Heart left ventricle (tissue), 16 donors: Measurements from ENCODE around the gene APLF. TPM values are rescaled to one million over a fixed set of nuclear protein-coding genes. Genes with fewer than 3 reads are reported as not detected.

ENCODE experiments used
- ATAC-seq, 4 donors: fragments of 200-7000 bp; cut with Tn5 transposase; one replicate each; pipeline ENCODE4 v1.9.1; 2020 to 2022; ENCODE audit warnings: moderate library complexity in 4 of 4, mild to moderate bottlenecking in 3 of 4, moderate number of reproducible peaks in 1 of 4
- DNase-seq, 5 donors: peaks; one replicate each; pipeline ENCODE4 v3.0.0-alpha.2; 2020
- H3K27ac ChIP-seq, 12 donors: fragments of 200-600 bp; sonication (generic) in 4 of 12; one replicate each; pipeline versions ENCODE4 v1.5.0 to v1.8.0; 2016 to 2022; ENCODE audit warnings: mild to moderate bottlenecking in 2 of 12
- H3K27me3 ChIP-seq, 9 donors: fragments of 200-600 bp; sonication (generic) in 2 of 9; one replicate each; pipeline versions ENCODE4 v1.5.1 to v1.8.0; 2016 to 2022; ENCODE audit warnings: mild to moderate bottlenecking in 3 of 9
- H3K36me3 ChIP-seq, 9 donors: fragments of 200-600 bp; sonication (generic) in 2 of 9; one replicate each; pipeline versions ENCODE4 v1.5.0 to v1.8.0; 2018 to 2022; ENCODE audit warnings: mild to moderate bottlenecking in 2 of 9
- H3K4me1 ChIP-seq, 12 donors: fragments of 200-600 bp; sonication (generic) in 4 of 12; one replicate each; pipeline versions ENCODE4 v1.5.0 to v1.8.0; 2016 to 2022; ENCODE audit warnings: mild to moderate bottlenecking in 3 of 12
- H3K4me3 ChIP-seq, 12 donors: fragments of 200-600 bp; sonication (generic) in 4 of 12; one replicate each; pipeline versions ENCODE4 v1.5.0 to v1.8.0; 2017 to 2022; ENCODE audit warnings: mild to moderate bottlenecking in 9 of 12, moderate library complexity in 4 of 12
- H3K9me3 ChIP-seq, 12 donors: fragments of 200-600 bp; sonication (generic) in 4 of 12; one replicate each; pipeline versions ENCODE4 v1.5.0 to v1.8.0; 2016 to 2022; ENCODE audit warnings: mild to moderate bottlenecking in 1 of 12
- CTCF ChIP-seq, 12 donors: fragments of 200-600 bp; sonication (generic) in 4 of 12; IDR thresholded peaks; one replicate each; pipeline versions ENCODE4 v1.5.0 to v1.8.0; 2018 to 2022; ENCODE audit warnings: antibody characterized with exemption in 12 of 12, mild to moderate bottlenecking in 5 of 12
- POLR2A ChIP-seq, 2 donors: fragments of 450-650 bp; IDR thresholded peaks; one replicate each; pipeline ENCODE4 v1.6.1; 2017; ENCODE audit warnings: antibody characterized with exemption in 2 of 2, mild to moderate bottlenecking in 2 of 2, moderate library complexity in 2 of 2
- WGBS, 4 donors: extraction: QIAGEN DNeasy Blood & Tissue Kit in 2 of 4; methylation state at CpG; one replicate each; pipeline versions ENCODE4 v1.1.5 to v1.1.7; 2013 to 2018; 5-methylcytosine and 5-hydroxymethylcytosine counted together
- intact Hi-C, 10 donors: fragments of 100-400 bp; cut with DNase I; formaldehyde crosslinking; loops; one replicate each; pipeline versions ENCODE4 v1.11.1 to v1.14.2; 2022
- polyA plus RNA-seq, 2 donors: library from polyadenylated mRNA; stranded (reverse); fragments of 200-250 nt; gene quantifications; one replicate each; pipeline ENCODE4 v1.2.3, GENCODE V29; 2013
- total RNA-seq, 9 donors: library from RNA; depleted of rRNA in 2 of 9; stranded (reverse); fragments of >200 nt in 2 of 9; fragmentation: NEBNext Ultra II Directional in 3 of 9; extraction: Animal tissue kit (Norgen Biotek cat#: 25700) in 3 of 9; gene quantifications; one replicate each; pipeline versions ENCODE4 v1.1.0 to v1.2.4, GENCODE V29; 2016 to 2023
- donor health status: ischemic (EF 13 %, LVEDD 7.1; RV severe dilation, severe dysfunction).
- donor health status: healthy with polysubstance abuse.
- donor health status: DM: no; HTN: yes; CAD: no.
- donor health status: DM: no; HTN: no; CAD: no.
- donor health status: ischemic (EF 25% LVEDD 6.9; RV normal size, moderate dysfunction).
- donor health status: ischemic (EF 25% LVEDD 5.7; RV mildly dilated, moderate dysfunction).
- donor health status: healthy.
- donor health status: DM: yes; HTN: yes; CAD: no.
- donor health status: ischemic (EF 35%, LVEDD 5.7; RV mildly dilated, moderate dysfunction).
- donor health status: nonischemic (EF 11% LVEDD 7.7; RV severe dilation, severe dysfunction).
- donor health status: DM: yes; HTN: yes; CAD: no.
- donor health status: PGD.
- donor health status: ischemic (EF 29% LVEDD 5.4; RV normal size, mild dysfunction).
- donor health status: nonischemic (EF 23%, LVEDD 6.1; RV moderate dilation, normal function).

APLF gene
- total and polyA plus RNA-seq, 11 donors = 0.64 to 7.9 (median 4.3) TPM

GRCh38 chr2:68475110-68475509 is 7.7 kb downstream of the APLF start:
- Histone ChIP-seq H3K4me3 (no peak overlapping the region), H3K27me3 (no peaks in the 10 kb centered on the region), H3K4me1 (no peaks in the 10 kb centered on the region), H3K36me3 (no peaks in the 10 kb centered on the region), H3K27ac (no peak overlapping the region), H3K9me3 (no peaks in the 10 kb centered on the region)
- DNase-seq (no peak), ATAC-seq (no peak)
- no peak for TF ChIP-seq CTCF (IDR thresholded peaks at IDR 0.05)
- no peak for TF ChIP-seq POLR2A (IDR thresholded peaks at IDR 0.05)
- intact Hi-C loops = loop anchor here in 1 of 10 donors (5.0 kb wide), 1 partner anchor 442 kb away; no protein-coding TSS in a partner anchor

- H3K36me3 ChIP-seq = no peaks in the 10 kb centered on the region
- TF ChIP-seq CTCF (IDR thresholded peaks at IDR 0.05) (no peak), POLR2A (IDR thresholded peaks at IDR 0.05) (no peak)
- ATAC-seq = no peak
- DNase-seq = no peak
- H3K4me3 ChIP-seq = no peak overlapping the region
- no peak overlapping the region for H3K27ac ChIP-seq
- H3K9me3 ChIP-seq = no peaks in the 10 kb centered on the region
- intact Hi-C loops = loop anchor here in 1 of 10 donors (5.0 kb wide), 1 partner anchor 442 kb away; no protein-coding TSS in a partner anchor
- WGBS, 4 donors = 72 to 78% (median 76%) methylated on average over 2 of the region's 2 CpGs
- H3K27me3 ChIP-seq = no peaks in the 10 kb centered on the region
- no peaks in the 10 kb centered on the region for H3K4me1 ChIP-seq
These were observed 8.2 kb downstream of the APLF start for GRCh38 chr2:68475576-68475975.

DNA sequence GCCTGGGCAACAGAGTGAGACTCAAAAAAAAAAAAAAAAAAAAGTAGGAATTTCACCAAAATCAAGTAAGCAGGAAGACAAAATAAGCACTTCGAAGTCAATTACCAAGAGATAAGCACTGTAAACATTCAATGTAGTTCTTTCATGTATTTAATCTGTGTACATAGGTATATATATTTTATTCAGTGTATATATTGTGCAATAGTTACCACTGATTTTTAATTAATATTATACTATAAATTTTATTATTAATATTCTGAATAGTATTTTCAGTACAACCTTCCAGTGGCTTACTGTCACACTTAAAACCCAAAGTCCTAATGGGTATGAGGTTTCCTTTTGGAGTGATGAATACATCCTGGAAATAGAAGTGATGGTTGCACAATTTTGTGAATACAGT is 9.1 kb downstream of the APLF start:
- intact Hi-C loops = loop anchor here in 1 of 10 donors (5.0 kb wide), 1 partner anchor 441 kb away; no protein-coding TSS in a partner anchor
- Histone ChIP-seq H3K27me3 (no peaks in the 10 kb centered on the region), H3K9me3 (no peaks in the 10 kb centered on the region), H3K4me1 (no peaks in the 10 kb centered on the region), H3K36me3 (no peaks in the 10 kb centered on the region), H3K4me3 (no peak overlapping the region), H3K27ac (no peak overlapping the region)
- WGBS, 4 donors = 93 to 98% (median 93%) methylated on average over 1 of the region's 1 CpG
- DNase-seq = no peak
- no peak for ATAC-seq
- TF ChIP-seq POLR2A (IDR thresholded peaks at IDR 0.05) = no peak
- TF ChIP-seq CTCF (IDR thresholded peaks at IDR 0.05) = no peak

GRCh38 chr2:68478688-68479087 is 11.3 kb downstream of the APLF start:
- no peaks in the 10 kb centered on the region for H3K36me3 ChIP-seq
- H3K4me3 ChIP-seq = no peak overlapping the region
- no peak for TF ChIP-seq CTCF (IDR thresholded peaks at IDR 0.05)
- no peak for TF ChIP-seq POLR2A (IDR thresholded peaks at IDR 0.05)
- ATAC-seq = no peak
- H3K4me1 ChIP-seq = no peaks in the 10 kb centered on the region
- no peaks in the 10 kb centered on the region for H3K27me3 ChIP-seq
- WGBS, 4 donors = 80 to 92% (median 84%) methylated on average over 1 of the region's 1 CpG
- intact Hi-C loops = loop anchor here in 1 of 10 donors (5.0 kb wide), 1 partner anchor 439 kb away; no protein-coding TSS in a partner anchor
- peaks cover 0 to 3% (median 0%) of the 10 kb centered on the region in 12 donors for H3K9me3 ChIP-seq
- H3K27ac ChIP-seq = no peak overlapping the region
- DNase-seq = no peak
